Measurements from ENCODE around the gene ATP2C2.

The ATP2C2 gene

GRCh38 chr16:84358601-84359295, 9.6 kb upstream of the ATP2C2 start:
- Histone ChIP-seq H3K9me3 (ENCODE audit: control insufficient read depth, insufficient read depth, low read length) (no peaks in the 10 kb centered on the region), H3K36me3 (ENCODE audit: control insufficient read depth, low read length) (no peaks in the 10 kb centered on the region), H3K4me2 (ENCODE audit: low read length) (no peak overlapping the region), H3K4me1 (ENCODE audit: control insufficient read depth, low read length) (peaks cover 4% of the 10 kb centered on the region; the same call in 1 of the 2 replicates), H3K27ac (ENCODE audit: low read depth, low read length) (no peak overlapping the region), H3K9me2 (replicated peaks; ENCODE audit: control insufficient read depth, low read length) (no peaks in the 10 kb centered on the region), H4K20me1 (ENCODE audit: control insufficient read depth, insufficient read depth, low read depth, low read length) (no peaks in the 10 kb centered on the region), H3K79me2 (ENCODE audit: control insufficient read depth, low read length) (no peaks in the 10 kb centered on the region), H3F3A (ENCODE audit: control insufficient read depth, insufficient read depth) (no peaks in the 10 kb centered on the region), H3K27me3 (ENCODE audit: control insufficient read depth, low read length) (no peaks in the 10 kb centered on the region), H3K4me3 (ENCODE audit: low read length) (no peak overlapping the region)
- TF ChIP-seq EZH2phosphoT487 (IDR thresholded peaks at IDR 0.05; ENCODE audit: borderline replicate concordance, low read length): no peak
- no peak for TF ChIP-seq CTCF (IDR thresholded peaks at IDR 0.05; ENCODE audit: low read depth, low read length, poor library complexity, severe bottlenecking)

- Histone ChIP-seq H3K9me2 (replicated peaks; ENCODE audit: control insufficient read depth, low read length) (no peaks in the 10 kb centered on the region), H3K4me2 (ENCODE audit: low read length) (no peak overlapping the region), H3K4me1 (ENCODE audit: control insufficient read depth, low read length) (peaks cover 4% of the 10 kb centered on the region; the same call in 1 of the 2 replicates), H3K27me3 (ENCODE audit: control insufficient read depth, low read length) (no peaks in the 10 kb centered on the region), H3K27ac (ENCODE audit: low read depth, low read length) (no peak overlapping the region), H3K36me3 (ENCODE audit: control insufficient read depth, low read length) (no peaks in the 10 kb centered on the region), H4K20me1 (ENCODE audit: control insufficient read depth, insufficient read depth, low read depth, low read length) (no peaks in the 10 kb centered on the region), H3K4me3 (ENCODE audit: low read length) (no peak overlapping the region), H3K79me2 (ENCODE audit: control insufficient read depth, low read length) (no peaks in the 10 kb centered on the region), H3F3A (ENCODE audit: control insufficient read depth, insufficient read depth) (no peaks in the 10 kb centered on the region), H3K9me3 (ENCODE audit: control insufficient read depth, insufficient read depth, low read length) (no peaks in the 10 kb centered on the region)
- TF ChIP-seq EZH2phosphoT487 (IDR thresholded peaks at IDR 0.05; ENCODE audit: borderline replicate concordance, low read length): no peak
- TF ChIP-seq CTCF (IDR thresholded peaks at IDR 0.05; ENCODE audit: low read depth, low read length, poor library complexity, severe bottlenecking): no peak
Observed at GRCh38 chr16:84359326-84359725, 9.0 kb upstream of the ATP2C2 start.

- Histone ChIP-seq H3K9me2 (replicated peaks; ENCODE audit: control insufficient read depth, low read length) (no peaks in the 10 kb centered on the region), H3K79me2 (ENCODE audit: control insufficient read depth, low read length) (no peaks in the 10 kb centered on the region), H3K4me1 (ENCODE audit: control insufficient read depth, low read length) (peaks cover 4% of the 10 kb centered on the region; the same call in 1 of the 2 replicates), H3K4me2 (ENCODE audit: low read length) (no peak overlapping the region), H3K36me3 (ENCODE audit: control insufficient read depth, low read length) (no peaks in the 10 kb centered on the region), H3K27ac (ENCODE audit: low read depth, low read length) (no peak overlapping the region), H3K4me3 (ENCODE audit: low read length) (no peak overlapping the region), H3F3A (ENCODE audit: control insufficient read depth, insufficient read depth) (no peaks in the 10 kb centered on the region), H3K9me3 (ENCODE audit: control insufficient read depth, insufficient read depth, low read length) (no peaks in the 10 kb centered on the region), H4K20me1 (ENCODE audit: control insufficient read depth, insufficient read depth, low read depth, low read length) (no peaks in the 10 kb centered on the region), H3K27me3 (ENCODE audit: control insufficient read depth, low read length) (no peaks in the 10 kb centered on the region)
- TF ChIP-seq CTCF (IDR thresholded peaks at IDR 0.05; ENCODE audit: low read depth, low read length, poor library complexity, severe bottlenecking): no peak
- TF ChIP-seq EZH2phosphoT487 (IDR thresholded peaks at IDR 0.05; ENCODE audit: borderline replicate concordance, low read length): no peak
Observed at GRCh38 chr16:84360170-84360569, 8.2 kb upstream of the ATP2C2 start.
